Adrenal gland (tissue), 12 donors: Measurements from ENCODE around the gene HPSE2. TPM values are rescaled to one million over a fixed set of nuclear protein-coding genes. Genes with fewer than 3 reads are reported as not detected.
A peak's percentile ranks its signal among the peaks of the same experiment; 100 is the strongest.

Experiments used
- DNase-seq, 7 donors: peaks; one replicate each; pipeline ENCODE4 v3.0.0-alpha.2; 2019 to 2020
- H3K27ac ChIP-seq, 5 donors: fragments of 200-600 bp; sonication (generic) in 4 of 5; 1 replicate in 3 of 5; 2 replicates in 2 of 5; pipeline versions ENCODE4 v1.5.1 to v1.8.0; 2016 to 2020; ENCODE audit warnings: mild to moderate bottlenecking in 1 of 5
- H3K27me3 ChIP-seq: fragments of 200-600 bp; 2 replicates; pipeline ENCODE4 v1.8.0; 2021
- H3K36me3 ChIP-seq, 2 donors: fragments of 200-600 bp; replicated peaks in 1 of 2; 1 replicate in 1 of 2; 2 replicates in 1 of 2; pipeline versions ENCODE4 v1.5.1 to v1.8.0; 2018 to 2022
- H3K4me1 ChIP-seq, 2 donors: fragments of 200-600 bp; replicated peaks in 1 of 2; 1 replicate in 1 of 2; 2 replicates in 1 of 2; pipeline versions ENCODE4 v1.5.1 to v1.8.0; 2018 to 2021
- H3K4me3 ChIP-seq, 4 donors: fragments of 200-600 bp; sonication (generic) in 3 of 4; one replicate each; pipeline ENCODE4 v1.5.1; 2016 to 2018
- H3K9me3 ChIP-seq, 3 donors: fragments of 200-600 bp; sonication (generic) in 1 of 3; replicated peaks in 1 of 3; 1 replicate in 2 of 3; 2 replicates in 1 of 3; pipeline versions ENCODE4 v1.5.1 to v1.8.0; 2016 to 2021
- POLR2A ChIP-seq, 2 donors: fragments of 450-650 bp; IDR thresholded peaks; one replicate each; pipeline ENCODE4 v1.6.1; 2017; ENCODE audit warnings: antibody characterized with exemption in 2 of 2, mild to moderate bottlenecking in 2 of 2, moderate library complexity in 1 of 2
- WGBS, 4 donors: extraction: QIAGEN DNeasy Blood & Tissue Kit in 2 of 4; methylation state at CpG; one replicate each; pipeline versions ENCODE4 v1.1.5 to v1.1.7; 2013 to 2017; 5-methylcytosine and 5-hydroxymethylcytosine counted together
- intact Hi-C, 2 donors: fragments of 100-400 bp; cut with DNase I; formaldehyde crosslinking; loops; one replicate each; pipeline versions ENCODE4 v1.14.1 to v1.15.0; 2022 to 2023
- polyA plus RNA-seq, 3 donors: library from polyadenylated mRNA; stranded (reverse); fragments of 200-250 nt in 2 of 3; fragments of 350-450 nt in 1 of 3; fragmentation: Illumina TruSeq in 1 of 3; extraction: RNeasy Lipid Tissue Mini Kit (QIAGEN cat#74804) in 1 of 3; gene quantifications; one replicate each; pipeline ENCODE4 v1.2.3, GENCODE V29; 2013 to 2014
- total RNA-seq, 9 donors: library from RNA; depleted of rRNA in 4 of 9; stranded (reverse); fragments of >200 nt in 4 of 9; fragments of 120-200 nt in 1 of 9; fragmentation: NEBNext Ultra II Directional in 1 of 9; extraction: Animal tissue kit (Norgen Biotek cat#: 25700) in 1 of 9; gene quantifications; one replicate each; pipeline versions ENCODE4 v1.1.0 to v1.2.4, GENCODE V29; 2013 to 2023
- TF ChIP-seq, protein P1 (sequence below), 6 experiments: fragments of 450-650 bp in 4 of 6; fragments of 200-600 bp in 2 of 6; sonication (generic) in 1 of 6; IDR thresholded peaks; 1 replicate in 5 of 6; 2 replicates in 1 of 6; pipeline versions ENCODE4 v1.5.1 to v1.8.0; 2016 to 2021; ENCODE audit warnings: antibody characterized with exemption in 6 of 6, mild to moderate bottlenecking in 2 of 6, moderate library complexity in 1 of 6
- donor health status: healthy with polysubstance abuse.
- donor health status: Bipolar disorder and iron deficiency.
- donor health status: DM: yes; HTN: yes; CAD: no.
- donor health status: DM: no; HTN: no; CAD: no.
- donor health status: DM: no; HTN: no; CAD: no.
- donor health status: DM: yes; HTN: yes; CAD: no.

The HPSE2 gene
- total and polyA plus RNA-seq, 12 donors: under 0.01 to 0.16 (median 0.10) TPM; not detected in 9

DNA sequence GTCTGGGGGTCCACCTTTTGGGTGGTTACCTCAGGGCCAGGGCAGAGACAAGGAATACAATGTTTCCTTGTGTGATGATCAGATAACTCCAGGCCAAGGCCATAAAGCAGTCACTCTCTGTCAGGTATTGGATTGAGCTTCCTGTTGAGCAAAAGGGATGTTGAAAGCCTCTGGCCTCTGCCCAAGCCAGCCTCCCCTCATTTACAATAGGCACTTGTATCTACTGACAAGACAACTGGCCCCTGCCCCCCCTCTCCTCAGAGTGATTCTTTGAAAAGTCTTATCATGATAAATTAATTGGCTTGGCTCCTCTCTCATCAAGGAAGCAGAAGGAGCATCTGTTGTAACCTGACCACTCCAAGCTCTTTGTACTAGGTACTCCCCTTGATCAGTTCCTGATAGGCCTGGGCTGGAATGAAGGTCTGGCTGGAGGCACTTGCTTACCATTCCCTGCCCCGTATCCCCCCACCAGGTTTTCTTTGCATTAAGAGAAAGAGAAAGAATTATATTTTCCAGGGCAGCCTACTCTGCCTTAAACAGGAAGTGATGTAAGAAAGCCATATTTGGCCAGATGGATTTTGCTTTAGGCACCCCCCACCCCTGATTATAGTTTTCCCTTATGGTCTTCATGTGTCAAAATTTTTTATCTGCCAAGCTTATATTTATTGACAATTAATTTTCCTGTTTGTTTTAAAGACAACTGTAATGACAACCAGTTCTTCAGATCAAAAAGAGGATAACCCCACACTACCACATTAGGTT lies 746.8 kb downstream of the HPSE2 start:
- TF ChIP-seq, protein P1, sequence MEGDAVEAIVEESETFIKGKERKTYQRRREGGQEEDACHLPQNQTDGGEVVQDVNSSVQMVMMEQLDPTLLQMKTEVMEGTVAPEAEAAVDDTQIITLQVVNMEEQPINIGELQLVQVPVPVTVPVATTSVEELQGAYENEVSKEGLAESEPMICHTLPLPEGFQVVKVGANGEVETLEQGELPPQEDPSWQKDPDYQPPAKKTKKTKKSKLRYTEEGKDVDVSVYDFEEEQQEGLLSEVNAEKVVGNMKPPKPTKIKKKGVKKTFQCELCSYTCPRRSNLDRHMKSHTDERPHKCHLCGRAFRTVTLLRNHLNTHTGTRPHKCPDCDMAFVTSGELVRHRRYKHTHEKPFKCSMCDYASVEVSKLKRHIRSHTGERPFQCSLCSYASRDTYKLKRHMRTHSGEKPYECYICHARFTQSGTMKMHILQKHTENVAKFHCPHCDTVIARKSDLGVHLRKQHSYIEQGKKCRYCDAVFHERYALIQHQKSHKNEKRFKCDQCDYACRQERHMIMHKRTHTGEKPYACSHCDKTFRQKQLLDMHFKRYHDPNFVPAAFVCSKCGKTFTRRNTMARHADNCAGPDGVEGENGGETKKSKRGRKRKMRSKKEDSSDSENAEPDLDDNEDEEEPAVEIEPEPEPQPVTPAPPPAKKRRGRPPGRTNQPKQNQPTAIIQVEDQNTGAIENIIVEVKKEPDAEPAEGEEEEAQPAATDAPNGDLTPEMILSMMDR (IDR thresholded peaks at IDR 0.05): no peak
- no peak for TF ChIP-seq POLR2A (IDR thresholded peaks at IDR 0.05)
- Histone ChIP-seq H3K27ac (no peak overlapping the region), H3K4me1 (no peaks in the 10 kb centered on the region), H3K27me3 (no peaks in the 10 kb centered on the region), H3K9me3 (no peaks in the 10 kb centered on the region), H3K4me3 (no peak overlapping the region), H3K36me3 (no peaks in the 10 kb centered on the region)
- peak in 4 of 7 donors; percentile 21 to 69 (median 26) for DNase-seq
- WGBS, 4 donors: 33 to 69% (median 52%) methylated on average over 1 of the region's 1 CpG
- intact Hi-C loops: no loop called here

DNA sequence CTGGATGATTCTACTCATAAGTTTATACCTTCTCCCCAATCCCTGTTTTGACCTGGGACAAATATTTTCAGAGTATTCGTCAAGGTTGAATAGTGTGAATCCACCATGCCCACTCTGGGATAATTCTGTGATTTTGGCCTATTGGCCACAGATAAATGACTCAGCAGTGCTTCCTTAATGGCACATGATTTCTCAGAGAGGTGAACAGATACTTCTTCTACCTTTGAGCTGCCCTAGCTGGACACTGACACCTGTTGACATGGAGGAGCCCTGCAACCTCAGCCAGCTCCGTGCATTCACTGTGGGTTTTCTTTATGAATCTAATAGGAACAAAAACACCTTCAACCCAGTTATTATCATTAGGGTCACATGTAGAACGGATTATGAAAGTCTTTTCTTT lies 748.0 kb downstream of the HPSE2 start:
- Histone ChIP-seq H3K4me3 (no peak overlapping the region), H3K9me3 (no peaks in the 10 kb centered on the region), H3K27ac (no peak overlapping the region), H3K36me3 (no peaks in the 10 kb centered on the region), H3K4me1 (no peaks in the 10 kb centered on the region), H3K27me3 (no peaks in the 10 kb centered on the region)
- 65 to 84% (median 74%) methylated on average over 3 of the region's 3 CpGs for WGBS, 4 donors
- no peak for DNase-seq
- intact Hi-C loops: no loop called here
- TF ChIP-seq, protein P1 (IDR thresholded peaks at IDR 0.05): no peak
- no peak for TF ChIP-seq POLR2A (IDR thresholded peaks at IDR 0.05)

DNA sequence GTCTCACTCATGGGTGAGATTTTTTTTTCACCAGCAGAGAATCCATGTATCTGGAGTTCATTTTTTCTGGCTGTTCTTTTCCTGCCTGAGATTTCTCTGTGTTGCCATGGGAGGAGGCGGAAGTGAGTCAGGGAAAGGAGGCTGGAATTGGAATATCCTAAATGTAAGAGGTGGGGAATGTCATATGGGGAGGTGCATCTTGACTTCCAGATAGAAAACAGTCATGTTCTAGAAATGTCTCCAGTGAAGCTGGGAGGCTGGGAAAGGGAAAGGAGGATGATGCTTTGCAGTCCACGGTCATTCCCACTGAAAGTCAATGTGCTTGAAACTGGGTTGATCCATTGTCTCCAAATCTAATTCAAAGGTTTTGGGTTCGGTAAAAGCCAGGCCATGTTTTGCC lies 749.2 kb downstream of the HPSE2 start:
- intact Hi-C loops: no loop called here
- Histone ChIP-seq H3K27me3 (no peaks in the 10 kb centered on the region), H3K4me3 (no peak overlapping the region), H3K27ac (no peak overlapping the region), H3K9me3 (no peaks in the 10 kb centered on the region), H3K36me3 (no peaks in the 10 kb centered on the region), H3K4me1 (no peaks in the 10 kb centered on the region)
- TF ChIP-seq POLR2A (IDR thresholded peaks at IDR 0.05): no peak
- 84 to 88% (median 86%) methylated on average over 3 of the region's 3 CpGs for WGBS, 4 donors
- no peak for DNase-seq

DNA sequence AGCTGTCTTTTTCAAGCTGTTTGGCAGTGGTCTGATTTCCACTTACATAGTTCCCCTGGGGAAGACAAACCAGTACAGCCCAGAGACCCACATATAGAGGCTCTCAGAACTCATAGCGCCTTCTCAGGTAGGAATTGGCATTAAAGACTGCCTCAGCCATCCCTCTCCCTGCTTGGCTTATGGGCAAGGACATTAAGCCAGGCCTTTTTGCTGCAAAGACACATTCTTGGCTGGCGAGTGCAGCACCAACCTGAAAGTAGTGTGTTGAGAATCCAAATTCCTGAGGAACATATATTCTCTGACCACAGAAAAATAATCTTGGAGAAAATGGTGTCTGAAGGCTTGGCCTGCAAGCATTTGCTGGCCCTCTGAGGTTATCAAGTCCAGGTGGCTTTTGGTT lies 749.7 kb downstream of the HPSE2 start:
- no peaks in the 10 kb centered on the region for H3K27me3 ChIP-seq
- DNase-seq: no peak
- WGBS, 4 donors: 56 to 77% (median 68%) methylated on average over 2 of the region's 2 CpGs
- no peak overlapping the region for H3K4me3 ChIP-seq
- no peak for TF ChIP-seq POLR2A (IDR thresholded peaks at IDR 0.05)
- TF ChIP-seq, protein P1 (IDR thresholded peaks at IDR 0.05): no peak
- no peaks in the 10 kb centered on the region for H3K4me1 ChIP-seq
- intact Hi-C loops: no loop called here
- no peak overlapping the region for H3K27ac ChIP-seq
- H3K9me3 ChIP-seq: no peaks in the 10 kb centered on the region
- no peaks in the 10 kb centered on the region for H3K36me3 ChIP-seq

DNA sequence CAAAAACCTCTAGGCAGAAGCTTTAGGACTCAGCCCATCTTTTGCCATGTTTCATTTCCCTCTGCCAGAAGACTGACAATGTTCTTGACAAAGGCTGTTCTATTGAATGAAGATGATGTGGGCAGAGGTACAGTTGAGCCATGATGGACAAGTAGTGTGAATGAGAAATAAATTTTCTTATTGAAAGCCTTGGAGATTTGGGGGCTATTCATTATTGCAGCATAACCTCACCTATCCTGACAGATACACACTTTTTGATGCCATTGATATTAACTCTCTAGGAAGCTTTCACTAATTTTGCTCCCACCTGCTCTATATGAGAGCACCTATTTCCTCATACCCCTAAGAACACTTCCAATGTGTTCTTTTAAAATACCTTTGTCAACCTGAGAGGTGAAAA lies 752.0 kb downstream of the HPSE2 start:
- intact Hi-C loops: no loop called here

More for the DNA sequence above, 752.0 kb downstream of the HPSE2 start:
- DNase-seq: no peak
- H3K4me3 ChIP-seq: no peak overlapping the region
- TF ChIP-seq POLR2A (IDR thresholded peaks at IDR 0.05): no peak
- TF ChIP-seq, protein P1 (IDR thresholded peaks at IDR 0.05): no peak
- H3K4me1 ChIP-seq: no peaks in the 10 kb centered on the region
- no peaks in the 10 kb centered on the region for H3K27me3 ChIP-seq
- H3K36me3 ChIP-seq: no peaks in the 10 kb centered on the region
- H3K9me3 ChIP-seq: no peaks in the 10 kb centered on the region
- H3K27ac ChIP-seq: no peak overlapping the region
